Vagina (tissue), 2 donors: Measurements from ENCODE around the gene NEK11. TPM values are rescaled to one million over a fixed set of nuclear protein-coding genes. Genes with fewer than 3 reads are reported as not detected.

Source experiments
- DNase-seq, 2 donors: peaks; one replicate each; pipeline ENCODE4 v3.0.0-alpha.2; 2017; ENCODE audit errors: extremely low spot score in 2 of 2
- H3K27ac ChIP-seq: fragments of 200-600 bp; sonication (generic); one replicate; pipeline ENCODE4 v1.5.1; 2019
- H3K27me3 ChIP-seq: fragments of 200-600 bp; sonication (generic); one replicate; pipeline ENCODE4 v1.5.1; 2019
- H3K36me3 ChIP-seq, 2 donors: fragments of 200-600 bp; sonication (generic); one replicate each; pipeline ENCODE4 v1.5.1; 2017 to 2019
- H3K4me1 ChIP-seq: fragments of 200-600 bp; sonication (generic); one replicate; pipeline ENCODE4 v1.5.1; 2019
- H3K4me3 ChIP-seq, 2 donors: fragments of 200-600 bp; sonication (generic); 1 replicate in 1 of 2; 2 replicates in 1 of 2; pipeline ENCODE4 v1.5.1; 2016 to 2019
- H3K9me3 ChIP-seq: fragments of 200-600 bp; sonication (generic); one replicate; pipeline ENCODE4 v1.5.1; 2019
- CTCF ChIP-seq, 3 experiments: fragments of 450-650 bp in 2 of 3; fragments of 200-600 bp in 1 of 3; sonication (generic) in 1 of 3; IDR thresholded peaks; one replicate each; pipeline ENCODE4 v1.5.1; 2017 to 2019; ENCODE audit warnings: antibody characterized with exemption in 3 of 3, mild to moderate bottlenecking in 2 of 3, moderate library complexity in 2 of 3
- POLR2A ChIP-seq, 2 donors: fragments of 450-650 bp; IDR thresholded peaks; one replicate each; pipeline ENCODE4 v1.6.1; 2017; ENCODE audit warnings: antibody characterized with exemption in 2 of 2, mild to moderate bottlenecking in 2 of 2, moderate library complexity in 2 of 2
- POLR2AphosphoS5 ChIP-seq, 2 donors: sonication (generic); formaldehyde crosslinking; IDR thresholded peaks; one replicate each; pipeline ENCODE4 v1.9.0; 2017; ENCODE audit warnings: antibody characterized with exemption in 2 of 2, mild to moderate bottlenecking in 2 of 2, low read depth in 1 of 2; ENCODE audit not compliant: insufficient read depth in 1 of 2
- intact Hi-C: fragments of 100-400 bp; cut with DNase I; formaldehyde crosslinking; loops from one replicate; pipeline ENCODE4 v1.15.1; 2023
- total RNA-seq: library from RNA; depleted of rRNA; stranded (reverse); fragments of >200 nt; gene quantifications from one replicate; pipeline ENCODE4 v1.2.3, GENCODE V29; 2016

NEK11 gene
- total RNA-seq, 1 donor from 2014 or later: 8.6 TPM

GRCh38 chr3:131075632-131076328 lies 49.1 kb downstream of the NEK11 start:
- intact Hi-C loops: no loop called here
- DNase-seq: no peak
- Histone ChIP-seq H3K27ac (no peak overlapping the region), H3K27me3 (no peaks in the 10 kb centered on the region), H3K9me3 (no peaks in the 10 kb centered on the region), H3K36me3 (no peaks in the 10 kb centered on the region), H3K4me3 (no peak overlapping the region), H3K4me1 (no peaks in the 10 kb centered on the region)
- TF ChIP-seq POLR2A (IDR thresholded peaks at IDR 0.05) (no peak), CTCF (IDR thresholded peaks at IDR 0.05) (no peak), POLR2AphosphoS5 (IDR thresholded peaks at IDR 0.05; ENCODE audit: insufficient read depth in 1 of 2, low read depth in 1 of 2) (no peak)

GRCh38 chr3:131077904-131078303 lies 51.2 kb downstream of the NEK11 start:
- intact Hi-C loops: no loop called here
- Histone ChIP-seq H3K36me3 (no peaks in the 10 kb centered on the region), H3K9me3 (no peaks in the 10 kb centered on the region), H3K27me3 (no peaks in the 10 kb centered on the region), H3K4me1 (no peaks in the 10 kb centered on the region), H3K4me3 (no peak overlapping the region), H3K27ac (no peak overlapping the region)
- no peak for TF ChIP-seq CTCF (IDR thresholded peaks at IDR 0.05)
- no peak for DNase-seq

- H3K36me3 ChIP-seq: no peaks in the 10 kb centered on the region
- no peaks in the 10 kb centered on the region for H3K4me1 ChIP-seq
- DNase-seq: no peak
- no peaks in the 10 kb centered on the region for H3K27me3 ChIP-seq
- no peak overlapping the region for H3K4me3 ChIP-seq
- H3K27ac ChIP-seq: no peak overlapping the region
- H3K9me3 ChIP-seq: no peaks in the 10 kb centered on the region
- TF ChIP-seq POLR2AphosphoS5 (IDR thresholded peaks at IDR 0.05; ENCODE audit: insufficient read depth in 1 of 2, low read depth in 1 of 2): no peak
- no peak for TF ChIP-seq POLR2A (IDR thresholded peaks at IDR 0.05)
- no peak for TF ChIP-seq CTCF (IDR thresholded peaks at IDR 0.05)
- intact Hi-C loops: no loop called here
These were observed 52.4 kb downstream of the NEK11 start for GRCh38 chr3:131079086-131079485.

- Histone ChIP-seq H3K9me3 (no peaks in the 10 kb centered on the region), H3K27me3 (no peaks in the 10 kb centered on the region), H3K4me3 (no peak overlapping the region), H3K27ac (no peak overlapping the region), H3K4me1 (no peaks in the 10 kb centered on the region), H3K36me3 (no peaks in the 10 kb centered on the region)
- TF ChIP-seq CTCF (IDR thresholded peaks at IDR 0.05): no peak
- no peak for TF ChIP-seq POLR2A (IDR thresholded peaks at IDR 0.05)
- no peak for TF ChIP-seq POLR2AphosphoS5 (IDR thresholded peaks at IDR 0.05; ENCODE audit: insufficient read depth in 1 of 2, low read depth in 1 of 2)
- intact Hi-C loops: no loop called here
- no peak for DNase-seq
These were observed 54.5 kb downstream of the NEK11 start for GRCh38 chr3:131081224-131081623.

- H3K4me3 ChIP-seq: no peak overlapping the region
- no peak for DNase-seq
- TF ChIP-seq POLR2AphosphoS5 (IDR thresholded peaks at IDR 0.05; ENCODE audit: insufficient read depth in 1 of 2, low read depth in 1 of 2): no peak
- TF ChIP-seq POLR2A (IDR thresholded peaks at IDR 0.05): no peak
- no peak for TF ChIP-seq CTCF (IDR thresholded peaks at IDR 0.05)
- no peaks in the 10 kb centered on the region for H3K36me3 ChIP-seq
- no peaks in the 10 kb centered on the region for H3K27me3 ChIP-seq
- intact Hi-C loops: no loop called here
- H3K9me3 ChIP-seq: no peaks in the 10 kb centered on the region
- no peak overlapping the region for H3K27ac ChIP-seq
- no peaks in the 10 kb centered on the region for H3K4me1 ChIP-seq
These were observed 55.6 kb downstream of the NEK11 start for GRCh38 chr3:131082246-131082645.
